Lung (tissue), 12 donors: ENCODE results near the gene SPTB. TPM values are rescaled to one million over a fixed set of nuclear protein-coding genes. Genes with fewer than 3 reads are reported as not detected.
A peak's percentile ranks its signal among the peaks of the same experiment; 100 is the strongest.

Experiments used
- ATAC-seq: fragments of 200-7000 bp; cut with Tn5 transposase; one replicate; pipeline ENCODE4 v1.9.1; 2020; ENCODE audit warnings: moderate number of reproducible peaks; ENCODE audit not compliant: insufficient read depth, low FRiP score
- DNase-seq, 3 donors: peaks; one replicate each; pipeline ENCODE4 v3.0.0-alpha.2; 2013 to 2017
- H3K27ac ChIP-seq, 2 donors: one replicate each; pipeline ENCODE4 v1.5.1; 2013; ENCODE audit warnings: mild to moderate bottlenecking in 2 of 2, moderate library complexity in 2 of 2, control low read depth in 1 of 2, inconsistent platforms in 1 of 2, low read depth in 1 of 2, low read length in 1 of 2
- H3K27me3 ChIP-seq, 3 donors: one replicate each; pipeline ENCODE4 v1.5.1; 2013; ENCODE audit warnings: low read length in 2 of 3; ENCODE audit not compliant: control insufficient read depth in 3 of 3, insufficient read depth in 3 of 3
- H3K36me3 ChIP-seq, 4 donors: one replicate each; pipeline ENCODE4 v1.5.1; 2013; ENCODE audit warnings: low read length in 4 of 4, mild to moderate bottlenecking in 1 of 4, moderate library complexity in 1 of 4; ENCODE audit not compliant: control insufficient read depth in 4 of 4, insufficient read depth in 4 of 4
- H3K4me1 ChIP-seq, 5 donors: one replicate each; pipeline ENCODE4 v1.5.1; 2013; ENCODE audit warnings: low read length in 5 of 5, mild to moderate bottlenecking in 2 of 5, moderate library complexity in 1 of 5; ENCODE audit not compliant: control insufficient read depth in 5 of 5, insufficient read depth in 5 of 5
- H3K4me3 ChIP-seq: one replicate; pipeline ENCODE4 v1.5.1; 2013; ENCODE audit warnings: mild to moderate bottlenecking, control low read depth, moderate library complexity
- H3K9ac ChIP-seq, 2 donors: one replicate each; pipeline ENCODE4 v1.5.1; 2013; ENCODE audit warnings: low read length in 2 of 2, control low read depth in 1 of 2; ENCODE audit not compliant: insufficient read depth in 1 of 2
- H3K9me3 ChIP-seq, 4 donors: one replicate each; pipeline ENCODE4 v1.5.1; 2013; ENCODE audit warnings: low read length in 3 of 4, mild to moderate bottlenecking in 1 of 4, moderate library complexity in 1 of 4; ENCODE audit not compliant: control insufficient read depth in 4 of 4, insufficient read depth in 3 of 4
- WGBS, 2 donors: extraction: QIAGEN DNeasy Blood & Tissue Kit; methylation state at CpG; one replicate each; pipeline ENCODE4 v1.1.7; 2013; 5-methylcytosine and 5-hydroxymethylcytosine counted together
- polyA plus RNA-seq, 2 donors: library from polyadenylated mRNA; stranded (reverse); fragments of 200-250 nt; gene quantifications; one replicate each; pipeline ENCODE4 v1.2.1, GENCODE V29; 2013
- total RNA-seq, 2 donors: library from RNA; depleted of rRNA in 1 of 2; stranded (reverse); fragments of >200 nt in 1 of 2; gene quantifications; one replicate each; pipeline ENCODE4 v1.2.1, GENCODE V29; 2014 to 2021
- TF ChIP-seq, protein P1 (sequence below): IDR thresholded peaks from 2 replicates; pipeline ENCODE4 v1.5.1; 2012; ENCODE audit warnings: mild to moderate bottlenecking; ENCODE audit errors: control extremely low read depth, extremely low read depth
- donor health status: control.
- donor health status: control.
- donor health status: Bipolar disorder and iron deficiency.
- donor health status: healthy.
- donor health status: DM: yes; HTN: yes; CAD: no.

SPTB gene
- total and polyA plus RNA-seq, 4 donors: 1.2 to 11.5 (median 2.1) TPM

DNA sequence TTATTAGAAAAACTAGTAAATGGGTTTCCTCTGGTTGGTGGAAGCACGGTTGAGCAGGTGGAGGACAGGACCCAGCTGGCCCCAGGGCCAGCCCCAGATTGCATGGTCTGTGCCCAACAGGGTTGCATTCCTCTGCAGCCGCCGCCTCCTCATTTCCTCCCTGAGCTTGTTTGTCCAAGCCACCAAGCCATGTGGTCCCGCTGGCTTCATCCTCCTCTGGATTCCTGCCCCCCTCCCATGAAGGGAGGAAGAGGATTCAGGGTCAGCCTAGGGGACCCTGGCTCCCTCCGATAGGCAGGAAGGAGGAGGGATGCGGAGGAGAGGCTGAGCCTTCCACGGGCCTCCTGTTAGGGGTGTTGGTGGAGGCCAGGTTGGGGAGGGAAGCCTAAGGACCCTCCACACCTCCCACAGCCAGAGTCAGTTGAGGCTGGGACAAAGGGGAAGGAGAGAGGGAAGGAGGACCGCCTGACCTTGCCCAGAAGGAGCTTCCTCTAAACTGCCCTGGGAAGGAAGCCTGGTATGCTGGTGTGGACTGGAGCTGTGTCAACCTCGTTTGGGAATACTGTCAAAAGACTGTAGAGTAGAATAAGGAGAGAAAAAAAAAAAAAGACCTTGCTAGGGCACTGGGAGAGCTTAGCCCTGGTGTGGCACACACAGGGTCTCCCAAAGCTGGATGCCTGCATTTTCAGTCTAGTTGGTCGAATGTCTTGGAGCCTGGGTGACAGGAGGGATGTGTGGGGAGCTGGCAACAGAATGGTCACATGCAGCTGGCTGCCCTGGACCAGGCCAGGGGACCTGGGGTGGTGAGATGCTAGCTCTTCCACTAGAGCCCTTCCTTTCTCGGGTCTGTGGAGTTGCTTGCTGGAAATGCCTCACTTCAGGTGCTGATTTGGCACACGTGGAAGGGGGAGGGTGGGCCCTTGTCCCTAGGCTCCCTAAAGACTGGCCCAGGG lies 133.1 kb downstream of the SPTB start:
- no peak overlapping the region for H3K9ac ChIP-seq
- DNase-seq (no peak), ATAC-seq (no peak)
- H3K9me3 ChIP-seq: no peaks in the 10 kb centered on the region
- WGBS, 2 donors: 54 to 69% methylated on average over 12 of the region's 12 CpGs
- peaks cover 0 to 26% (median 15%) of the 10 kb centered on the region in 4 donors for H3K36me3 ChIP-seq
- TF ChIP-seq, protein P1, sequence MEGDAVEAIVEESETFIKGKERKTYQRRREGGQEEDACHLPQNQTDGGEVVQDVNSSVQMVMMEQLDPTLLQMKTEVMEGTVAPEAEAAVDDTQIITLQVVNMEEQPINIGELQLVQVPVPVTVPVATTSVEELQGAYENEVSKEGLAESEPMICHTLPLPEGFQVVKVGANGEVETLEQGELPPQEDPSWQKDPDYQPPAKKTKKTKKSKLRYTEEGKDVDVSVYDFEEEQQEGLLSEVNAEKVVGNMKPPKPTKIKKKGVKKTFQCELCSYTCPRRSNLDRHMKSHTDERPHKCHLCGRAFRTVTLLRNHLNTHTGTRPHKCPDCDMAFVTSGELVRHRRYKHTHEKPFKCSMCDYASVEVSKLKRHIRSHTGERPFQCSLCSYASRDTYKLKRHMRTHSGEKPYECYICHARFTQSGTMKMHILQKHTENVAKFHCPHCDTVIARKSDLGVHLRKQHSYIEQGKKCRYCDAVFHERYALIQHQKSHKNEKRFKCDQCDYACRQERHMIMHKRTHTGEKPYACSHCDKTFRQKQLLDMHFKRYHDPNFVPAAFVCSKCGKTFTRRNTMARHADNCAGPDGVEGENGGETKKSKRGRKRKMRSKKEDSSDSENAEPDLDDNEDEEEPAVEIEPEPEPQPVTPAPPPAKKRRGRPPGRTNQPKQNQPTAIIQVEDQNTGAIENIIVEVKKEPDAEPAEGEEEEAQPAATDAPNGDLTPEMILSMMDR: no peak
- no peaks in the 10 kb centered on the region for H3K27me3 ChIP-seq
- H3K4me1 ChIP-seq: peaks cover 0 to 5% (median 0%) of the 10 kb centered on the region in 5 donors
- no peak overlapping the region for H3K4me3 ChIP-seq
- no peak overlapping the region for H3K27ac ChIP-seq

DNA sequence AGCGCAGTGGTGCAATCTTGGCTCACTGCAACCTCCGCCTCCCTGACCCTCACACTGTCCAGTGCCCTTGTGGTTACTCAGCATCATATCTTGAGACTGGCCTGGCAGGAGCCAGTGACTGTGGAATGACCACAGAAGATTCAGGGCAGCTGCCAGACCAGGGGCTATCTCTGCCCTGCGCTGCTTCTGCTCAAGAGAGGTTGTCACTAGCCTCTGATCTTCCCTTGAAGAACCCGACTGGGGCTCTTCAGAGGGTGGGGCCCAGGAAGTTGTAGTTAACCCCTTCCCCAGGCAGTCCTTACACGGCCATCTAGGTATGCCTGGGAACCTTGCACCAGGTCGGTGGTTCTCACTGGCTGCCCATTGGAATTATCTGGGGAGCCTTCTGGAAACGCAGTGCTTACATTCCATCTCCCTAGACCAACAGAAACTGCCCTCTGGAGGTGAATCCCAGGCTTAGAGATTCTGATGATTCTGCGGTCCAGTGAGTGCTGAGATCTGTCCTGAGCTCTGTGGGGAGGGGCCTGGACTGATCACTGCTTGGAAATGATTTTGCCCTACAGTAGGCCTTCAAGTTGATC lies 134.1 kb downstream of the SPTB start:
- ATAC-seq (no peak), DNase-seq (no peak)
- Histone ChIP-seq H3K9me3 (no peaks in the 10 kb centered on the region), H3K4me3 (no peak overlapping the region), H3K36me3 (peaks cover 0 to 35% (median 18%) of the 10 kb centered on the region in 4 donors), H3K9ac (no peak overlapping the region), H3K27me3 (no peaks in the 10 kb centered on the region), H3K4me1 (peaks cover 0 to 5% (median 0%) of the 10 kb centered on the region in 5 donors), H3K27ac (peak overlapping the region in 1 of 2 donors; percentile 26)
- WGBS, 2 donors: 72 to 79% methylated on average over 8 of the region's 8 CpGs
- TF ChIP-seq, protein P1: no peak

DNA sequence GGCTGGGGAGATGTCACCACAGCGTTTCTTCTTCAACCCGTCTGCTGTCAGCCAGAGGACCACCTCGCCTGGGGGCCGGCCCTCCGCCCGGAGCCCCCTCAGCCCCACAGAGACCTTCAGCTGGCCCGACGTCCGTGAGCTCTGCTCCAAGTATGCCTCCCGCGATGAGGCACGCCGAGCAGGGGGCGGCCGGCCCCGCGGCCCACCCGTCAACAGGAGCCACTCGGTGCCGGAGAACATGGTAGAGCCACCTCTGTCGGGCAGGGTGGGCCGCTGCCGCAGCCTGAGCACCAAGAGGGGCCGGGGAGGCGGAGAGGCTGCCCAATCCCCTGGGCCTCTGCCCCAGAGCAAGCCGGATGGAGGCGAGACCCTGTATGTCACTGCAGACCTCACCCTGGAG lies 136.6 kb downstream of the SPTB start:
- no peaks in the 10 kb centered on the region for H3K27me3 ChIP-seq
- ATAC-seq (no peak), DNase-seq (no peak)
- no peak overlapping the region for H3K4me3 ChIP-seq
- H3K9me3 ChIP-seq: no peaks in the 10 kb centered on the region
- no peak overlapping the region for H3K27ac ChIP-seq
- TF ChIP-seq, protein P1: no peak
- H3K4me1 ChIP-seq: peaks cover 0 to 5% (median 0%) of the 10 kb centered on the region in 5 donors
- H3K9ac ChIP-seq: no peak overlapping the region
- WGBS, 2 donors: 97 to 98% methylated on average over 27 of the region's 27 CpGs
- H3K36me3 ChIP-seq: peaks cover 0 to 40% (median 21%) of the 10 kb centered on the region in 4 donors
